ENCODE results near the gene PHF21B.

PHF21B gene

DNA sequence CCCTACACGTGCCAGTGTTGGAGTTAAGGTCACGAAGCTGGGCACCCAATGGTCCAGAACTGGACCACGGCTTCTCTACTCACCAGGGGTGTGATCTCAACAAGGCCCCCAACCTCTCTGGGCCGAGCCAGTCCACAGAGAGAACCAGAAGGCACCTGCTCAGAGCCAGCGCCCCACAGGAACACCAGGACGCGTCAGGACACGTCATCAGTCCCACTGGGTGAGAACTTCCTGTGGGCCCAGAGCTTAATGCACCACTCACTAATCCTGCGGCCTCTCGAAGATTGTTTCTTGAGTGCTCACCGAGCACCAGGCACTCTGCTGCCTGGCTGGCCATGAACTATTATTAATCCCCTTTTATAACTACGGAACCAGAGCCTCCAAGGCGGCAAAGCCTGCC, 10.1 kb downstream of the PHF21B start:
- peaks cover 22% of the 10 kb centered on the region for H3K36me3 ChIP-seq (ENCODE audit: control insufficient read depth, insufficient read depth, low read length)

DNA sequence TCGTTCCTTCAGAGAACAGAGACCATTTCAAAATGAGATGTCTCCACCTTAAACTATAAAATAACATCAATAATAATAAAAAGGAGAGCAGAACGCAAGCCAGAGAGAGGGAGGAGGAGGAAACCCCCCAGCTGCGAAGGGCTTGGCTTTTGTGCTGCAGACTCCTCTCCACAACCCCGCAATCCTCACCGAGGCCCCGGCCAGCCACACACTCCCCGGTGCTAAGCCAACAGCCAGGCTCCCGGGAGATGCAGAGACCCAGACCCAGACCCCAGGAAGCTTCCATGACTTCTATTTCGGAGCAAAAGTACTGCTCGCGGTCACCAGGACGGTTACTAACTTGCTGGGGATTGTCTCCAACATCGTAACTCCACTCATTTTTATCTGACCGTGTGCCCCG, 10.6 kb downstream of the PHF21B start:
- Histone ChIP-seq H3K27ac (ENCODE audit: low read depth, low read length, severe bottlenecking) (no peak overlapping the region), H3K36me3 (ENCODE audit: control insufficient read depth, insufficient read depth, low read length) (peaks cover 19% of the 10 kb centered on the region), H3K4me3 (ENCODE audit: extremely low read depth, insufficient read depth, low read length, poor library complexity, severe bottlenecking) (no peak overlapping the region), H3K9me3 (ENCODE audit: control insufficient read depth, low read length) (no peaks in the 10 kb centered on the region), H3K4me1 (ENCODE audit: control insufficient read depth, insufficient read depth, low read length, poor library complexity, severe bottlenecking) (peaks cover 13% of the 10 kb centered on the region)
- WGBS, 2 experiments (ENCODE audit: insufficient coverage in 2 of 2), result 92 to 94% methylated on average over 11 to 12 of the region's 15 CpGs

More for the DNA sequence above, 10.1 kb downstream of the PHF21B start:
- 90 to 92% methylated on average over 11 to 13 of the region's 13 CpGs for WGBS, 2 experiments (ENCODE audit: insufficient coverage in 2 of 2)
- Histone ChIP-seq H3K27ac (ENCODE audit: low read depth, low read length, severe bottlenecking) (no peak overlapping the region), H3K4me3 (ENCODE audit: extremely low read depth, insufficient read depth, low read length, poor library complexity, severe bottlenecking) (no peak overlapping the region), H3K9me3 (ENCODE audit: control insufficient read depth, low read length) (no peaks in the 10 kb centered on the region), H3K4me1 (ENCODE audit: control insufficient read depth, insufficient read depth, low read length, poor library complexity, severe bottlenecking) (peaks cover 14% of the 10 kb centered on the region)

DNA sequence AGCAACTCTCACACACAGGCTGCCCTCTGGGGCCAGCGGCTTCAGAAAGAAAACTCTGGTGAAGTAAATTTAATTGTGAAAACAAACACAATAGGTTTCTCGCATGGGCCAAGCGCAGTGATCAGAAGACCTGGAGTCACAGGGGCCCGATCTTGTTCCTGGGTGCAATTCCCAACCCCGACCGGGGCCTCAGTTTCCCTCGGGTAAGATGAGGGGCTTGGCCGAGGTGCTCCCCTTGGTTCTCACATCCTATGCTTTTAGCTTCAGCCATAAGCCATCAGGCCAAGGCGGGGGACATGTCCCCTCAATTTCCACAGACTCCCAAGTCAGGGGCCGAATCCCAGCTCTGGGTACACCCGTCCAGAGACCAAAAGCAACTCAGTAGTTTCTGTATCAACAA, 11.5 kb downstream of the PHF21B start:
- Histone ChIP-seq H3K4me3 (ENCODE audit: extremely low read depth, insufficient read depth, low read length, poor library complexity, severe bottlenecking) (no peak overlapping the region), H3K4me1 (ENCODE audit: control insufficient read depth, insufficient read depth, low read length, poor library complexity, severe bottlenecking) (peaks cover 13% of the 10 kb centered on the region), H3K36me3 (ENCODE audit: control insufficient read depth, insufficient read depth, low read length) (peaks cover 16% of the 10 kb centered on the region), H3K9me3 (ENCODE audit: control insufficient read depth, low read length) (no peaks in the 10 kb centered on the region), H3K27ac (ENCODE audit: low read depth, low read length, severe bottlenecking) (no peak overlapping the region)
- WGBS, 2 experiments (ENCODE audit: insufficient coverage in 2 of 2), result 93 to 96% methylated on average over 9 to 11 of the region's 11 CpGs

DNA sequence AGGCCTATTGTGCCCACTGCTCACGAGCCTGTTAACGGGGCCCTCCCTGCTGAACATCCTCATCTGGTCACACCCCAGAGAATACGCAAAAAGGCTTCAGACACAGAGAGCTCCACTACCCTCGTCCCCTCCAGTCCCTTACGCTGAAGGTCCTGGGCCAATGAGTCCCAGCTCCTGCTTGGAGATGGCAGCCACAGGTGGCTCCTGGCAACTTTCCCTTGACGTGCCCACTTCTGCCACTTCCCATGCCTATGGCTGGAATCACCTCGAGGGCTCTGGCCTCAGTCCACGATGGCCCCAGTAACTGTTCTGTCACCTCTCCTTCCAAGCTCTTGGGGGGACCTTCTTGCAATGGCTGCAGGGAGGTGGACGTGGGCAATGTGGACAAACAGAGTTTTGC, 12.7 kb downstream of the PHF21B start:
- H3K4me3 ChIP-seq (ENCODE audit: extremely low read depth, insufficient read depth, low read length, poor library complexity, severe bottlenecking), result no peak overlapping the region
- WGBS, 2 experiments (ENCODE audit: insufficient coverage in 2 of 2), result 94% methylated on average over 9 of the region's 9 CpGs
- H3K36me3 ChIP-seq (ENCODE audit: control insufficient read depth, insufficient read depth, low read length), result peaks cover 16% of the 10 kb centered on the region
- no peaks in the 10 kb centered on the region for H3K9me3 ChIP-seq (ENCODE audit: control insufficient read depth, low read length)
- H3K27ac ChIP-seq (ENCODE audit: low read depth, low read length, severe bottlenecking), result no peak overlapping the region
- H3K4me1 ChIP-seq (ENCODE audit: control insufficient read depth, insufficient read depth, low read length, poor library complexity, severe bottlenecking), result peaks cover 13% of the 10 kb centered on the region

DNA sequence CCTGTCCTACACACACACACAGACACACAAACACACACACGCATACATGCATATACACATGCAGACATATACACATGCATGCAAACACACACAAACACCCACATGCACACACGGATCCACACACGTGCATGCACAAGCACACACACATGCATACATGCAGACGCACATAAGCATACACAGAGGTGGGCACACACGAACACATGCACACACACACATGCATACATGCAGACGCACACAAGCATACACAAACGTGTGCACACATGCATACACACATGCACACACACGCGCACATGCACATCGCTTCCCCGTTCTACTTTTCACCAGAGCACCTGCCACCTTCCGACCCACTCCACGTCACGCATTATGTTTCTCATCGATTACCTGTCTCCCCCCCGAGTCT, 13.2 kb downstream of the PHF21B start:
- H3K36me3 ChIP-seq (ENCODE audit: control insufficient read depth, insufficient read depth, low read length), result peaks cover 14% of the 10 kb centered on the region
- H3K9me3 ChIP-seq (ENCODE audit: control insufficient read depth, low read length), result no peaks in the 10 kb centered on the region
- H3K4me1 ChIP-seq (ENCODE audit: control insufficient read depth, insufficient read depth, low read length, poor library complexity, severe bottlenecking), result peaks cover 13% of the 10 kb centered on the region
- no peak overlapping the region for H3K27ac ChIP-seq (ENCODE audit: low read depth, low read length, severe bottlenecking)
- WGBS, 2 experiments (ENCODE audit: insufficient coverage in 2 of 2), result 96% methylated on average over 14 to 16 of the region's 16 CpGs
- H3K4me3 ChIP-seq (ENCODE audit: extremely low read depth, insufficient read depth, low read length, poor library complexity, severe bottlenecking), result no peak overlapping the region

DNA sequence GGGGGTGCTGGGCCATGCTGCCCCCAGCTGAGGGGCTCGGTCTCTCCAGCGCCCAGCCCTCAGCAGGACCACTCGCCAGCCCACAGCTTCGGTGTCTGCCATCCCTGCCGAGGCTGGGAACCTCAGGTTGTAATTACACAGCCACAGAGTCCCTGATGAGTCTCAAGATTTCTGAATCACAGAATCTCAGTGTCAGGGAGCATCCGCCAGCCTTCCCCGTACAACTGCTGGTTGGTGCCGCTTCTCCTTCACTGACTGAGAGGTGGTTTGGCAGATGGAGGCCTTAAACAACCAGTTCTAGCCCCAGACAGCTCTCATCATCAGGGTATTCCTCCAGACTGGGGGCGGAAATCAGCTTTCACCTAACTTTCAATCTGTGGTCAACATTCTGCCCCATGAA, 13.7 kb downstream of the PHF21B start:
- Histone ChIP-seq H3K27ac (ENCODE audit: low read depth, low read length, severe bottlenecking) (no peak overlapping the region), H3K4me3 (ENCODE audit: extremely low read depth, insufficient read depth, low read length, poor library complexity, severe bottlenecking) (no peak overlapping the region), H3K36me3 (ENCODE audit: control insufficient read depth, insufficient read depth, low read length) (peaks cover 9% of the 10 kb centered on the region), H3K4me1 (ENCODE audit: control insufficient read depth, insufficient read depth, low read length, poor library complexity, severe bottlenecking) (peaks cover 13% of the 10 kb centered on the region), H3K9me3 (ENCODE audit: control insufficient read depth, low read length) (no peaks in the 10 kb centered on the region)
- WGBS, 2 experiments (ENCODE audit: insufficient coverage in 2 of 2), result 88 to 91% methylated on average over 9 of the region's 9 CpGs

DNA sequence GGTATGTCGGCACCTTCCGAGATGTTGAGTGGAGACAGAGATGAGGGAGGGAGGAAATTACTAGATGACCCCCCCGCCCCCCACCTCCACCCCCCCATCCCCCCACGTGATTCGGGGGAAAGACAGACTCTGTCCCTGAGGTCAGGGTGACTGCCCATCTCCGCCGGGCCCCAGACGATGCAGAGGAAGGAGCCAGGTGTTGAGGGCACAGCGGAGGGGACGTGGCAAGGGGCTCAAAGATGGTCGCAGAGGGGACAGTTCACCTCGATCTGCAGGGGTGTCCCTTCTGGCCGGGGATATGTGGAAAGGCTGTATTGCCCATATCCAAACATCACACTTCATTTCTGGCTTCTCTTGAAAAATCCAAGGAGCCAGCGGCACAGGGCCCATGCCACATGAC, 14.1 kb downstream of the PHF21B start:
- H3K4me1 ChIP-seq (ENCODE audit: control insufficient read depth, insufficient read depth, low read length, poor library complexity, severe bottlenecking), result peaks cover 13% of the 10 kb centered on the region
- 89 to 95% methylated on average over 1 to 4 of the region's 14 CpGs for WGBS, 2 experiments (ENCODE audit: insufficient coverage in 2 of 2)
- no peaks in the 10 kb centered on the region for H3K9me3 ChIP-seq (ENCODE audit: control insufficient read depth, low read length)
- peaks cover 5% of the 10 kb centered on the region for H3K36me3 ChIP-seq (ENCODE audit: control insufficient read depth, insufficient read depth, low read length)
- no peak overlapping the region for H3K4me3 ChIP-seq (ENCODE audit: extremely low read depth, insufficient read depth, low read length, poor library complexity, severe bottlenecking)
- no peak overlapping the region for H3K27ac ChIP-seq (ENCODE audit: low read depth, low read length, severe bottlenecking)

DNA sequence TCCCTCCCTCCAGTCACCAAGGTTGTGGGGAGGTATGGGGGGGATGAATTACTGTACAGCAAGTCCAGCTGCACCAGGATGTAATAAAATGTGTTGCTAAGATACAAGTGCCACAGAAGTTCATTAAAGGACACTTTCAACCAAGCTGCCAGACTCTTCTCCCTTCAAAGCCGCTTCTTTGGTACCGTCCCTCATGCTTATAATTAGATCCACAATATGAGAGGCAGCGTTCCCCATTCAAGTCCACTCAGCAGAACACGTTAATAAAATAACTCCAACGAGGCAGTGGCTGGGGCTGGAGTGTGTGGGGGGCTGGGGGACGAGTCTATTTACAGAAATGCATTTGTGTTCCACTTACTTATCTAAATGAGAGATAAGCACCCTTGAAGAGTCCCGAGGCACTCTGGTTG, 14.7 kb downstream of the PHF21B start:
- no peak overlapping the region for H3K4me3 ChIP-seq (ENCODE audit: extremely low read depth, insufficient read depth, low read length, poor library complexity, severe bottlenecking)
- H3K36me3 ChIP-seq (ENCODE audit: control insufficient read depth, insufficient read depth, low read length), result no peaks in the 10 kb centered on the region
- 50 to 82% methylated on average over 1 to 3 of the region's 7 CpGs for WGBS, 2 experiments (ENCODE audit: insufficient coverage in 2 of 2)
- H3K9me3 ChIP-seq (ENCODE audit: control insufficient read depth, low read length), result no peaks in the 10 kb centered on the region
- H3K27ac ChIP-seq (ENCODE audit: low read depth, low read length, severe bottlenecking), result no peak overlapping the region
- H3K4me1 ChIP-seq (ENCODE audit: control insufficient read depth, insufficient read depth, low read length, poor library complexity, severe bottlenecking), result peaks cover 13% of the 10 kb centered on the region

DNA sequence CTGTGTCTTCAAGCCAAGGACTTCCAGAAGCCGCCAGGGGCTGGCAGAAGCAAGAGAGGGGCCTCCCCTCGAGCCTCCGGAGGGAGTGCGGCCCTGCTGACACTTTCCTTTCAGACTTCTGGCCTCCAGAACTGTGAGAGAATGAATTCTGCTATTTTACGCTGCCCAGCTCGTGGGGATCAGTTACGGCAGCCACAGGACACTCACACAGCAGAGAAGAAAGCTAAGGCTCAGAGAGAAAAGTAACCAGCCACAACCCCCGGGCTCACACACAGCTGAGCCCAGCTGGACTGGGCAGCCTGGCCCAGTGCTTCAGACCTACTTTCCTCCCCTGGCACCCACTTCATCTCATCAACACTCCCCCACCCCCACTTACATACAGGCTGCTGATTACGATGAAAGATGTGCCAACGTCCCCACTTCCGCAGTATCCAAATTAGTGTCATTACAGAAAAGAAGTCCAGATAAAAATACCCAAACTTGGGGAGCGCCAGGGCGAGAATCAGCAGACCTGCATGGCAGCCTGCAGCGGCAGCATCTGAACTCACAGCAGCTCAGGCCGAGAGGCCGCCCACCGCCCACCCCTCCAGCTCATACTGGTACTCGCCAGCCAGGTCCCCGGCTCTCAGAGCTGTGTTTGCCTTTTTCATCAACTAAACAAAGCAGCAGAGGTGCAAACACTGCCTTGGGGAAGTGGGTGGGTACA, 15.3 kb downstream of the PHF21B start:
- Histone ChIP-seq H3K27ac (ENCODE audit: low read depth, low read length, severe bottlenecking) (no peak overlapping the region), H3K4me1 (ENCODE audit: control insufficient read depth, insufficient read depth, low read length, poor library complexity, severe bottlenecking) (peaks cover 9% of the 10 kb centered on the region), H3K4me3 (ENCODE audit: extremely low read depth, insufficient read depth, low read length, poor library complexity, severe bottlenecking) (no peak overlapping the region), H3K36me3 (ENCODE audit: control insufficient read depth, insufficient read depth, low read length) (no peaks in the 10 kb centered on the region), H3K9me3 (ENCODE audit: control insufficient read depth, low read length) (no peaks in the 10 kb centered on the region)
- WGBS, 2 experiments (ENCODE audit: insufficient coverage in 2 of 2), result 89 to 99% methylated on average over 10 to 15 of the region's 19 CpGs

DNA sequence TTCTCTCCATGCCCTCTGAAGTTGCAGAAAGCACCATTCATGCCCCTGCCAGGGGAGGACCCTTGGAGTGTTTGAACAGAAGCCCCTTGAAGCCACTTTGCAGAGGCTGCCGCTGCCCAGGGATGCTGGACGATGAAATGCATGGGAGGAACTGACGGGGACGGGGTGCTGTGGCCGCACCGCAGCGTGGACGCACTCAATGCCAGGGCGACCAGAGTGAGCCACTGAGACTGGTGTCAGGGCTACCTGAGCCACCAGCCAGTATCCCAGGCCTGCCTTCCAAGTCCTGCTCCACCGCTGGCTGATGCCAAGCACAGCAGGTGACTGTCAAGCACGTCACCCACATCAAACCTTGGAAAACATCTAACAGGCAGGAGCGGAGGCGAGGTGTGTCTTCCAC, 17.6 kb downstream of the PHF21B start:
- Histone ChIP-seq H3K9me3 (ENCODE audit: control insufficient read depth, low read length) (no peaks in the 10 kb centered on the region), H3K36me3 (ENCODE audit: control insufficient read depth, insufficient read depth, low read length) (peaks cover 10% of the 10 kb centered on the region), H3K27ac (ENCODE audit: low read depth, low read length, severe bottlenecking) (no peak overlapping the region), H3K4me3 (ENCODE audit: extremely low read depth, insufficient read depth, low read length, poor library complexity, severe bottlenecking) (no peak overlapping the region), H3K4me1 (ENCODE audit: control insufficient read depth, insufficient read depth, low read length, poor library complexity, severe bottlenecking) (peaks cover 4% of the 10 kb centered on the region)
- WGBS, 2 experiments (ENCODE audit: insufficient coverage in 2 of 2), result 94 to 96% methylated on average over 13 of the region's 13 CpGs

DNA sequence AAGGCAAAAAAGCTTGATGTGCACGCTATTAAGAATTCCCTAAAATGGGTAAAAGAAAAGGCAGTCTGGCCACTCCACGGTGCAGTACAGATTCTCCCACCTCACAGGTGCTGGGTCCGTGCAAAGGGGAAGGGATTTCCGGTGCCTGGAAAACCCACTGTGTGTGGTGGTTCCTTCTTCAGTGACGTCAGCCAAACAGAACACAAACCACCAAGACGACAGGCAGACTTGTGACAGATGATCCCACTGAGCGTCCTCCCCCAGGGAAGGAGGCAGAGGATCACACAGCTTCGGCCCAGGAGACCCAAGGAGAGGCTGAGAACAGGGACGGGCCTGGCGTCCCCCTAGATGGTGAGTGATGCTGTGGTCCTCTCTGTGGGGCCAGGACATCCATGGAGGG, 18.6 kb downstream of the PHF21B start:
- WGBS, 2 experiments (ENCODE audit: insufficient coverage in 2 of 2), result 92 to 96% methylated on average over 7 to 8 of the region's 10 CpGs
- Histone ChIP-seq H3K36me3 (ENCODE audit: control insufficient read depth, insufficient read depth, low read length) (peaks cover 10% of the 10 kb centered on the region), H3K4me3 (ENCODE audit: extremely low read depth, insufficient read depth, low read length, poor library complexity, severe bottlenecking) (no peak overlapping the region), H3K27ac (ENCODE audit: low read depth, low read length, severe bottlenecking) (no peak overlapping the region), H3K4me1 (ENCODE audit: control insufficient read depth, insufficient read depth, low read length, poor library complexity, severe bottlenecking) (peaks cover 4% of the 10 kb centered on the region), H3K9me3 (ENCODE audit: control insufficient read depth, low read length) (no peaks in the 10 kb centered on the region)

All from mesodermal cell (in vitro differentiated cells).